Stimulated activated naive B cell treated with anti-CD40 and anti-IgM and Interleukin-4, amounts not matched to agents 10 μg/mL and 1 μg/mL and 100 μg/mL, for 72 hours (primary cell): ENCODE measurements around the gene CHMP2B.
"Not testable (repeated sequence)": the region's sequence is repeated elsewhere in the genome, so short reads cannot be mapped to it uniquely, and the experiment has no call there.

Experiments used
- ATAC-seq, 2 donors: fragments of 150-1000 bp; cut with Tn5 transposase; replicated peaks; 2 replicates each; pipeline ENCODE4 v1.10.0; 2021; ENCODE audit warnings: moderate library complexity in 1 of 2
- DNase-seq: peaks from one replicate; pipeline ENCODE4 v3.0.0; 2021
- H3K27ac Mint-ChIP-seq: one replicate; pipeline ENCODE4 v1.8.0; 2022; ENCODE audit warnings: mild to moderate bottlenecking, mixed read lengths
- H3K27me3 Mint-ChIP-seq, 2 donors: one replicate each; pipeline ENCODE4 v1.8.0; 2022; ENCODE audit warnings: mixed read lengths in 2 of 2
- H3K36me3 Mint-ChIP-seq, 2 donors: one replicate each; pipeline ENCODE4 v1.8.0; 2022; ENCODE audit warnings: mixed read lengths in 2 of 2, mild to moderate bottlenecking in 1 of 2
- H3K4me1 Mint-ChIP-seq, 2 donors: one replicate each; pipeline ENCODE4 v1.8.0; 2022; ENCODE audit warnings: mixed read lengths in 2 of 2, mild to moderate bottlenecking in 1 of 2
- H3K4me3 Mint-ChIP-seq, 2 donors: one replicate each; pipeline ENCODE4 v1.8.0; 2022; ENCODE audit warnings: mild to moderate bottlenecking in 2 of 2, mixed read lengths in 2 of 2, moderate library complexity in 1 of 2
- H3K9me3 Mint-ChIP-seq, 2 donors: one replicate each; pipeline ENCODE4 v1.8.0; 2022; ENCODE audit warnings: mixed read lengths in 2 of 2, mild to moderate bottlenecking in 1 of 2

The CHMP2B gene

GRCh38 chr3:87206070-87206469, 21.0 kb upstream of the CHMP2B start:
- ATAC-seq (no peak), DNase-seq (no peak)
- H3K27ac Mint-ChIP-seq = no peak overlapping the region
- H3K27me3 Mint-ChIP-seq = peaks cover 7 to 16% of the 10 kb centered on the region in 2 donors
- H3K9me3 Mint-ChIP-seq = no peaks in the 10 kb centered on the region
- no peaks in the 10 kb centered on the region for H3K36me3 Mint-ChIP-seq
- H3K4me3 Mint-ChIP-seq = no peak overlapping the region
- no peaks in the 10 kb centered on the region for H3K4me1 Mint-ChIP-seq

GRCh38 chr3:87206635-87207034, 20.5 kb upstream of the CHMP2B start:
- Mint-ChIP-seq H3K27me3 (peaks cover 8 to 14% of the 10 kb centered on the region in 2 donors), H3K36me3 (no peaks in the 10 kb centered on the region), H3K27ac (no peak overlapping the region), H3K4me1 (no peaks in the 10 kb centered on the region), H3K4me3 (no peak overlapping the region), H3K9me3 (no peaks in the 10 kb centered on the region)
- ATAC-seq (no peak), DNase-seq (no peak)

- Mint-ChIP-seq H3K4me1 (no peaks in the 10 kb centered on the region), H3K27ac (no peak overlapping the region), H3K9me3 (no peaks in the 10 kb centered on the region), H3K27me3 (peaks cover 4 to 10% of the 10 kb centered on the region in 2 donors), H3K36me3 (no peaks in the 10 kb centered on the region), H3K4me3 (no peak overlapping the region)
- ATAC-seq = no peak
- DNase-seq = no peak
Measured at GRCh38 chr3:87207460-87207859, 19.6 kb upstream of the CHMP2B start.

- Mint-ChIP-seq H3K4me3 (no peak overlapping the region), H3K4me1 (no peaks in the 10 kb centered on the region), H3K27ac (no peak overlapping the region), H3K27me3 (peaks cover 8 to 17% of the 10 kb centered on the region in 2 donors), H3K9me3 (no peaks in the 10 kb centered on the region), H3K36me3 (no peaks in the 10 kb centered on the region)
- ATAC-seq (no peak), DNase-seq (no peak)
Measured at GRCh38 chr3:87209111-87209510, 18.0 kb upstream of the CHMP2B start.

- Mint-ChIP-seq H3K9me3 (peaks cover 6 to 7% of the 10 kb centered on the region in 2 donors), H3K36me3 (peaks cover 0 to 4% of the 10 kb centered on the region in 2 donors), H3K4me3 (no peak overlapping the region), H3K27me3 (peaks cover 29 to 33% of the 10 kb centered on the region in 2 donors), H3K4me1 (no peaks in the 10 kb centered on the region), H3K27ac (no peak overlapping the region)
- DNase-seq = no peak
- ATAC-seq = no peak
Measured at GRCh38 chr3:87218560-87218959, 8.5 kb upstream of the CHMP2B start.

- Mint-ChIP-seq H3K27me3 (peaks cover 29 to 33% of the 10 kb centered on the region in 2 donors), H3K9me3 (peaks cover 6 to 7% of the 10 kb centered on the region in 2 donors), H3K27ac (no peak overlapping the region), H3K36me3 (peaks cover 0 to 4% of the 10 kb centered on the region in 2 donors), H3K4me3 (no peak overlapping the region), H3K4me1 (no peaks in the 10 kb centered on the region)
- ATAC-seq (no peak), DNase-seq (no peak)
Measured at GRCh38 chr3:87219611-87220010, 7.5 kb upstream of the CHMP2B start.

GRCh38 chr3:87225659-87226058, 1.4 kb upstream of the CHMP2B start:
- peaks cover 5 to 20% of the 10 kb centered on the region in 2 donors for H3K27me3 Mint-ChIP-seq
- H3K27ac Mint-ChIP-seq = no peak overlapping the region
- ATAC-seq (no peak), DNase-seq (no peak)
- H3K4me3 Mint-ChIP-seq = no peak overlapping the region
- H3K9me3 Mint-ChIP-seq = peaks cover 4% of the 10 kb centered on the region in 2 donors
- peaks cover 7 to 19% of the 10 kb centered on the region in 2 donors for H3K4me1 Mint-ChIP-seq
- H3K36me3 Mint-ChIP-seq = peaks cover 0 to 4% of the 10 kb centered on the region in 2 donors

GRCh38 chr3:87227835-87228144, 681 bp downstream of the CHMP2B start:
- H3K9me3 Mint-ChIP-seq = peaks cover 3% of the 10 kb centered on the region in 2 donors
- DNase-seq = no peak

GRCh38 chr3:87228316-87228715, 1.2 kb downstream of the CHMP2B start:
- no peak overlapping the region for H3K27ac Mint-ChIP-seq
- H3K4me1 Mint-ChIP-seq = peaks cover 14 to 36% of the 10 kb centered on the region in 2 donors
- no peaks in the 10 kb centered on the region for H3K27me3 Mint-ChIP-seq
- ATAC-seq (no peak), DNase-seq (no peak)
- peaks cover 0 to 9% of the 10 kb centered on the region in 2 donors for H3K36me3 Mint-ChIP-seq
- H3K9me3 Mint-ChIP-seq = no peaks in the 10 kb centered on the region
- peak overlapping the region; percentile 94 to 99 for H3K4me3 Mint-ChIP-seq

More at GRCh38 chr3:87227835-87228144, 681 bp downstream of the CHMP2B start:
- Mint-ChIP-seq H3K27me3 (peaks cover 3 to 4% of the 10 kb centered on the region in 2 donors), H3K27ac (peak overlapping the region; percentile 100), H3K36me3 (peaks cover 0 to 12% of the 10 kb centered on the region in 2 donors), H3K4me3 (peak overlapping the region; percentile 94 to 99), H3K4me1 (peaks cover 14 to 30% of the 10 kb centered on the region in 2 donors)
- ATAC-seq = no peak

- H3K4me1 Mint-ChIP-seq = peaks cover 16 to 37% of the 10 kb centered on the region in 2 donors
- no peak overlapping the region for H3K4me3 Mint-ChIP-seq
- H3K9me3 Mint-ChIP-seq = no peaks in the 10 kb centered on the region
- no peak for DNase-seq
- H3K27me3 Mint-ChIP-seq = no peaks in the 10 kb centered on the region
- H3K27ac Mint-ChIP-seq = no peak overlapping the region
- peaks cover 0 to 9% of the 10 kb centered on the region in 2 donors for H3K36me3 Mint-ChIP-seq
- ATAC-seq = no peak
Measured at GRCh38 chr3:87229113-87229512, 2.0 kb downstream of the CHMP2B start.

- ATAC-seq (no peak), DNase-seq (no peak)
- no peak overlapping the region for H3K4me3 Mint-ChIP-seq
- H3K36me3 Mint-ChIP-seq = peaks cover 6 to 9% of the 10 kb centered on the region in 2 donors
- H3K27ac Mint-ChIP-seq = no peak overlapping the region
- H3K4me1 Mint-ChIP-seq = peaks cover 16 to 31% of the 10 kb centered on the region in 2 donors
- no peaks in the 10 kb centered on the region for H3K27me3 Mint-ChIP-seq
- no peaks in the 10 kb centered on the region for H3K9me3 Mint-ChIP-seq
Measured at GRCh38 chr3:87233805-87234204, 6.7 kb downstream of the CHMP2B start.

GRCh38 chr3:87236093-87236492, 9.0 kb downstream of the CHMP2B start:
- no peak overlapping the region for H3K27ac Mint-ChIP-seq
- no peak for ATAC-seq
- no peaks in the 10 kb centered on the region for H3K9me3 Mint-ChIP-seq
- H3K4me1 Mint-ChIP-seq = peaks cover 14% of the 10 kb centered on the region in 2 donors
- H3K36me3 Mint-ChIP-seq = peaks cover 6 to 11% of the 10 kb centered on the region in 2 donors
- DNase-seq = no peak
- no peaks in the 10 kb centered on the region for H3K27me3 Mint-ChIP-seq
- no peak overlapping the region for H3K4me3 Mint-ChIP-seq

GRCh38 chr3:87246662-87247429, 19.7 kb downstream of the CHMP2B start:
- no peak overlapping the region for H3K4me3 Mint-ChIP-seq
- no peaks in the 10 kb centered on the region for H3K9me3 Mint-ChIP-seq
- no peak for ATAC-seq
- H3K4me1 Mint-ChIP-seq = peaks cover 0 to 5% of the 10 kb centered on the region in 2 donors
- DNase-seq = no peak
- no peak overlapping the region for H3K27ac Mint-ChIP-seq
- H3K36me3 Mint-ChIP-seq = peaks cover 23 to 40% of the 10 kb centered on the region in 2 donors
- no peaks in the 10 kb centered on the region for H3K27me3 Mint-ChIP-seq

GRCh38 chr3:87247430-87247773, 20.3 kb downstream of the CHMP2B start:
- no peak for ATAC-seq
- H3K27me3 Mint-ChIP-seq = no peaks in the 10 kb centered on the region
- H3K4me3 Mint-ChIP-seq = no peak overlapping the region
- peaks cover 23 to 40% of the 10 kb centered on the region in 2 donors for H3K36me3 Mint-ChIP-seq
- H3K4me1 Mint-ChIP-seq = peaks cover 0 to 6% of the 10 kb centered on the region in 2 donors
- no peak overlapping the region for H3K27ac Mint-ChIP-seq
- no peaks in the 10 kb centered on the region for H3K9me3 Mint-ChIP-seq
- no peak for DNase-seq

- not testable (repeated sequence) for H3K4me1 Mint-ChIP-seq, H3K27ac Mint-ChIP-seq, H3K4me3 Mint-ChIP-seq, H3K27me3 Mint-ChIP-seq, ATAC-seq, H3K9me3 Mint-ChIP-seq, DNase-seq
- peaks cover 23 to 38% of the 10 kb centered on the region in 2 donors for H3K36me3 Mint-ChIP-seq
Measured at GRCh38 chr3:87248231-87248630, 21.1 kb downstream of the CHMP2B start.
